Measurements from ENCODE around the gene SLC10A7.
A peak's percentile ranks its signal among the peaks of the same experiment; 100 is the strongest.

The SLC10A7 gene

DNA sequence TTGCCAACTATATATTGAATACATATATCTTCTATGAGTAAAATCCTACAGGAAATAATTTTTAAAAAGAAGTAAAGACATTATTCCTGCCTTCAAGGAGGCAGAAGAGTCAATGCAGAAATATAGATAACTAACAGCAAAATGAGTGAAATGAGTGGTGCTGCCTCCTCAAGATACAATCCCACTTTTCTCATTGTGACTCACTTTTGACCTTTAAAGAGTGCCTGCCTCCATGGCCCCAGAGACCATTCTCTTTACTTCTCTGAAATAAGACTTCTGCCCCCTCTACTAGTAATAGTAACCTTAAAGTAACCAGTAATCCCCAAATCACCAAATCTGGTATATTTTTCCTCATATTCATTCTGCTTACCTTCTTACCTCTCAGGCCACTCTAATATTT is 15.5 kb downstream of the SLC10A7 start:
- ChIA-PET POLR2A (ENCODE audit: low non-redundant PET) (no interaction called here), CTCF (no interaction called here)
- DNase-seq (ENCODE audit: low spot score): no peak
- no peak overlapping the region for H3K27ac ChIP-seq
- TF ChIP-seq, protein P1, sequence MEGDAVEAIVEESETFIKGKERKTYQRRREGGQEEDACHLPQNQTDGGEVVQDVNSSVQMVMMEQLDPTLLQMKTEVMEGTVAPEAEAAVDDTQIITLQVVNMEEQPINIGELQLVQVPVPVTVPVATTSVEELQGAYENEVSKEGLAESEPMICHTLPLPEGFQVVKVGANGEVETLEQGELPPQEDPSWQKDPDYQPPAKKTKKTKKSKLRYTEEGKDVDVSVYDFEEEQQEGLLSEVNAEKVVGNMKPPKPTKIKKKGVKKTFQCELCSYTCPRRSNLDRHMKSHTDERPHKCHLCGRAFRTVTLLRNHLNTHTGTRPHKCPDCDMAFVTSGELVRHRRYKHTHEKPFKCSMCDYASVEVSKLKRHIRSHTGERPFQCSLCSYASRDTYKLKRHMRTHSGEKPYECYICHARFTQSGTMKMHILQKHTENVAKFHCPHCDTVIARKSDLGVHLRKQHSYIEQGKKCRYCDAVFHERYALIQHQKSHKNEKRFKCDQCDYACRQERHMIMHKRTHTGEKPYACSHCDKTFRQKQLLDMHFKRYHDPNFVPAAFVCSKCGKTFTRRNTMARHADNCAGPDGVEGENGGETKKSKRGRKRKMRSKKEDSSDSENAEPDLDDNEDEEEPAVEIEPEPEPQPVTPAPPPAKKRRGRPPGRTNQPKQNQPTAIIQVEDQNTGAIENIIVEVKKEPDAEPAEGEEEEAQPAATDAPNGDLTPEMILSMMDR (conservative IDR thresholded peaks at IDR 0.05; ENCODE audit: low read depth): no peak

DNA sequence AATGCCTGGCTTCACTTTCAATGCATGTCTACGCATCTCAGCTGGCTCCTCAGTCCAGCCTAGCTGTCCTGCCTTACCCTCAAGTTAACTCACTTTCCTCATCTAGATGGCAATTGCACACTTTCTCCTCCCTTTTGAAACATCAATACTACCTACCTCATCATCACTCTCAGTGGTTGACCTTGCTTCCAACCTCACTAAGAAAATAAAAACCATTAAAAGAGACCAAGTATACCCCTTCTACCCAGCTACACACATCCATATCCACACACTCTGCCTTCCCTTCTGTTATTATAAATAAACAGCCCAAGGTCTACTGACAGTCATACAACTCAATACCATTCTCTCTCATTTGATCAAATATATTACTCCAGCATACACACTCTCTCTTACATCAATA is 21.5 kb downstream of the SLC10A7 start:
- POLR2A ChIA-PET (ENCODE audit: low non-redundant PET): no interaction called here
- CTCF ChIA-PET: no interaction called here
- TF ChIP-seq, protein P1 (conservative IDR thresholded peaks at IDR 0.05; ENCODE audit: low read depth): no peak

DNA sequence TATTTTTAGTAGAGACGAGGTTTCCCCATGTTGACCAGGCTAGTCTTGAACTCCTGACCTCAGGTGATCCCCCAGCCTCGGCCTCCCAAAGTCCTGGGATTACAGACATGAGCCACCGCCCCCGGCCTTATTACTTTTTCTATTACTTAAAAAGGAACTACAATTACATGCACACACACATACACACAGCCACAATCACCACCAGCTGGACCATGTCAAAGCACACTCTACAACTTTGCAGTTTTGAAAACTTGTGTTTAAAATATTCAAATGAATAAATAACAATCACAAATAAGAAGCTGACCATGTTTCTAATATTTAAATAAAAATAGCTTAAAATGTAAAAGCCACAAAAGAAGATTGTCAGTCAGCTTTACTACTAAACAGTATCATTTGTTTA is 23.4 kb downstream of the SLC10A7 start:
- CTCF ChIA-PET: no interaction called here
- H3K27ac ChIP-seq: no peak overlapping the region
- POLR2A ChIA-PET (ENCODE audit: low non-redundant PET): no interaction called here
- TF ChIP-seq, protein P1 (conservative IDR thresholded peaks at IDR 0.05; ENCODE audit: low read depth): no peak
- no peak for DNase-seq (ENCODE audit: low spot score)

More for the DNA sequence above, 21.5 kb downstream of the SLC10A7 start:
- DNase-seq (ENCODE audit: low spot score): no peak
- no peak overlapping the region for H3K27ac ChIP-seq

DNA sequence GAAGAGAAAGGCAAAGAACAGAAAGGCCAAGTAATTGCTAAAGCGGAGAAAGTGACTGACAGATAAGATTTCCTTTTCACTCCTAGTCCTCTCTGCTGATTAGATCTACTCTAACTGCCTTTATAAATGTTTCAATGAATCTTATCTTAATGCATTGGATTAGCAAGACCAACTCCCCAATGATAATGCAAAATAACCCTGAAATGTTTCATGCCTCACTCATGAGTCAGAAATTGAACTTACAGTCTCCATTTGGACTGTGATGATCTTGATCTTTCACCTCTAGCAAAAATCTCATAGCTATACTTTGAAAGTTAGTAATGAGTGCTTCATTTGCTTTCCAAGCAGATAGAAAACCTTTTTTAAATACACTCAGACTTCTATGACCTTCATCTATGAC is 26.5 kb downstream of the SLC10A7 start:
- DNase-seq (ENCODE audit: low spot score): peak; percentile 16

DNA sequence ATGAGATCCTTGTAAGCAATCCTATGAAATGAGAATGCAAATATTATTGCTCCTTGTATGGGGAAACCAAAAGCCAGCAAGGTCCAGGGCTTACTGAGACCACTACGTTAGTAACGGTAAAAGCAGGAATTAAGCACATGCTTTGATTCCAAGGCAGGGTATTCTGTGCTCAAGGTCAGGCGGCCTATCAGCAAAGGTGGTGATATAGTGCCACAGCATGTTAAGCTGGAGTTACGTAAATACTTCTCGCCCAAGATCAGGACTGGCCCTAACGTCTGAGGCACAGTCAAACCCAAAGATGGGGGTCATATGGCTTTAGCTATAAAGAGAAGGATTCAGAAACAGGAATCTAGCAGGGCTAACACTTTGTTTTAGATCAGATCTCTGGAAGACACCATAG is 27.6 kb downstream of the SLC10A7 start:
- TF ChIP-seq, protein P1 (conservative IDR thresholded peaks at IDR 0.05; ENCODE audit: low read depth): no peak
- ChIA-PET CTCF (no interaction called here), POLR2A (ENCODE audit: low non-redundant PET) (no interaction called here)
- DNase-seq (ENCODE audit: low spot score): no peak
- H3K27ac ChIP-seq: no peak overlapping the region

More for the DNA sequence above, 26.5 kb downstream of the SLC10A7 start:
- TF ChIP-seq, protein P1 (conservative IDR thresholded peaks at IDR 0.05; ENCODE audit: low read depth): no peak
- CTCF ChIA-PET: interaction anchor here (0.7 kb wide), 1 partner anchor 131 kb away, joined by 3 read pairs; no protein-coding TSS in a partner anchor
- no peak overlapping the region for H3K27ac ChIP-seq
- POLR2A ChIA-PET (ENCODE audit: low non-redundant PET): no interaction called here

DNA sequence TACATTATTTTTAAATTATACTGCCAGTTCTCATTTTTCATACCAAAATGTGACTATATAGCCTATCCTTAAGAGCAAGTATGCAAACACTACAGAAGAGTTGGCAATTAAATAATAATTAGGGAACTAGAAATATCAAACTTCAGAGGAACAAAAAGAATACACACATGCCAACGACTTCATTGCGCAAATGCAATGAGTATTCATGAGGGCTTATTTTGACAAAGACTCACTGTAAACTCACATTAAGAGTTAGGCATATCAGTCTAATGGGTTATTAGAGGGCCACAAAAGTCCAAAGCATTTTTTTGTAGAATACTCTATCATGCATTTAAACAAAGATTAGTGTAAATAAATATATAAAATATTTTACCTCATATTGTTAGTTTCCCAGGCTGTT is 31.6 kb downstream of the SLC10A7 start:
- TF ChIP-seq, protein P1 (conservative IDR thresholded peaks at IDR 0.05; ENCODE audit: low read depth): no peak
- ChIA-PET CTCF (no interaction called here), POLR2A (ENCODE audit: low non-redundant PET) (no interaction called here)
- no peak overlapping the region for H3K27ac ChIP-seq
- no peak for DNase-seq (ENCODE audit: low spot score)
